ENCODE data around the gene DPM3.
"Not testable (repeated sequence)": the region's sequence is repeated elsewhere in the genome, so short reads cannot be mapped to it uniquely, and the experiment has no call there.

GRCh38 chr1:155155996-155156643 is 15.8 kb upstream of the DPM3 start:
- not testable (repeated sequence) for TF ChIP-seq CTCF, POLR2A (IDR thresholded peaks at IDR 0.05)
